Measurements from ENCODE around the gene FOXD1. TPM values are rescaled to one million over a fixed set of nuclear protein-coding genes. Genes with fewer than 3 reads are reported as not detected.

Gene FOXD1
- total and polyA plus RNA-seq, 2 of the 8 experiments (the other 6 are each of a cell fraction or from before 2014, with no cell fraction given) = 0.11 to 1.1 TPM

GRCh38 chr5:73420666-73421065 is 27.9 kb downstream of the FOXD1 start:
- no peak overlapping the region for H2BK15ac ChIP-seq (ENCODE audit: low read length)
- peak overlapping the region; percentile 70 to 99; a peak in 2 of 4 replicates for H3K4me2 ChIP-seq (ENCODE audit: insufficient read depth in 1 of 2, low read depth in 2 of 2, low read length in 2 of 2)
- 64% methylated on average over 3 of the region's 3 CpGs; no CpG with 5 or more reads in 1 of the 2 experiments for WGBS, 2 experiments (ENCODE audit: extremely low coverage in 1 of 2, insufficient coverage in 1 of 2, insufficient read length in 1 of 2, insufficient replicate concordance in 2 of 2, low coverage in 1 of 2, low lambda C conversion rate in 2 of 2, missing lambda C conversion rate in 1 of 2)
- H3K9me3 ChIP-seq (ENCODE audit: insufficient read depth in 2 of 2, low read depth in 1 of 2, low read length in 1 of 2) = no peaks in the 10 kb centered on the region
- ChIA-PET CTCF (ENCODE audit: partially characterized antibody) (interaction anchor here (0.7 to 3.2 kb wide), 19 partner anchors 11 to 204 kb away, joined by 3 to 28 read pairs (median 5); partner anchors contain the start of gene FOXD1), POLR2A (ENCODE audit: partially characterized antibody) (interaction anchor here (2.6 kb wide), 1 partner anchor 22 kb away, joined by 9 read pairs; no protein-coding TSS in a partner anchor)
- DNase-seq (ENCODE audit: low read depth in 1 of 2, low spot score in 2 of 2) = no peak
- H3K79me2 ChIP-seq (ENCODE audit: control insufficient read depth in 1 of 2, insufficient read depth in 2 of 2, low read length in 2 of 2) = no peaks in the 10 kb centered on the region; a peak in 1 of 4 replicates
- H3K4me1 ChIP-seq (replicated peaks in 1 of 4; ENCODE audit: control insufficient read depth in 3 of 4, insufficient read depth in 4 of 4, low read length in 3 of 4) = peaks cover 0 to 11% (median 0%) of the 10 kb centered on the region in 4 experiments; a peak in 4 of 7 replicates
- H3K4me3 ChIP-seq (ENCODE audit: extremely low read depth in 1 of 4, insufficient read depth in 2 of 4, low read depth in 3 of 4, low read length in 4 of 4) = peak overlapping the region in 1 of 4 experiments; percentile 64; a peak in 2 of 8 replicates
- no peak overlapping the region for H2BK120ac ChIP-seq (replicated peaks; ENCODE audit: low read depth, low read length)
- no peak for TF ChIP-seq BRCA1 (IDR thresholded peaks at IDR 0.05; ENCODE audit: low read depth, low read length)
- H2BK5ac ChIP-seq (ENCODE audit: low read depth, low read length) = no peak overlapping the region
- no peak overlapping the region for H3K27ac ChIP-seq (ENCODE audit: low read depth, low read length)
- no peaks in the 10 kb centered on the region for H3K79me1 ChIP-seq (ENCODE audit: low read depth, low read length)
- no peak overlapping the region for H2AK5ac ChIP-seq (ENCODE audit: low read depth, low read length)
- H3K27me3 ChIP-seq (replicated peaks in 1 of 4; ENCODE audit: control insufficient read depth in 3 of 4, extremely low read depth in 1 of 4, insufficient read depth in 3 of 4, low read length in 3 of 4) = peaks cover 46 to 68% (median 61%) of the 10 kb centered on the region in 4 experiments
- no peak overlapping the region for H2BK12ac ChIP-seq (ENCODE audit: low read depth, low read length)
- FAIRE-seq = no peak
- H3K14ac ChIP-seq (ENCODE audit: insufficient read length) = no peak overlapping the region
- no peak overlapping the region for H3K9ac ChIP-seq (replicated peaks in 1 of 4; ENCODE audit: extremely low read depth in 1 of 4, low read depth in 3 of 4, low read length in 3 of 4)
- H3K23me2 ChIP-seq (ENCODE audit: low read depth, low read length) = peaks cover 8% of the 10 kb centered on the region
- no peak overlapping the region for H4K91ac ChIP-seq (replicated peaks; ENCODE audit: insufficient read length, low read length)
- no peaks in the 10 kb centered on the region for H4K20me1 ChIP-seq (replicated peaks in 1 of 2; ENCODE audit: control insufficient read depth in 1 of 2, insufficient read depth in 2 of 2, low read length in 2 of 2)
- H3K23ac ChIP-seq (ENCODE audit: insufficient read length) = no peak overlapping the region
- no peak overlapping the region for H3K18ac ChIP-seq (ENCODE audit: extremely low read depth, low read length)
- no peak overlapping the region for H2BK20ac ChIP-seq (ENCODE audit: low read length)
- H4K8ac ChIP-seq (ENCODE audit: extremely low read depth, insufficient read depth, low read length) = no peak overlapping the region
- no peak overlapping the region for H2AFZ ChIP-seq (ENCODE audit: low read length)
- no peak overlapping the region for H4K5ac ChIP-seq (ENCODE audit: insufficient read length, low read depth, low read length)
- H3K4ac ChIP-seq (replicated peaks; ENCODE audit: insufficient read length, low read depth, low read length) = no peak overlapping the region
- H3K36me3 ChIP-seq (ENCODE audit: control insufficient read depth in 2 of 4, insufficient read depth in 4 of 4, low read length in 3 of 4) = no peaks in the 10 kb centered on the region; a peak in 1 of 8 replicates
- H3K56ac ChIP-seq (replicated peaks; ENCODE audit: insufficient read length, low read depth, low read length) = no peak overlapping the region

All from H1 (cell line).